ENCODE data around the gene CCDC88C.
A peak's percentile ranks its signal among the peaks of the same experiment; 100 is the strongest.

CCDC88C gene

GRCh38 chr14:91417983-91418386 lies 365 bp upstream of the CCDC88C start:
- Histone ChIP-seq H2BK12ac (ENCODE audit: low read length) (no peak overlapping the region), H4K91ac (ENCODE audit: low read depth, low read length) (peak overlapping the region; percentile 43), H3K18ac (ENCODE audit: low read length) (peak overlapping the region; percentile 14), H3K4me1 (ENCODE audit: control insufficient read depth in 1 of 2, insufficient read depth in 2 of 2, low read length in 2 of 2) (peaks cover 26 to 39% of the 10 kb centered on the region in 2 experiments), H3K14ac (ENCODE audit: low read length) (no peak overlapping the region), H4K8ac (ENCODE audit: low read depth, low read length) (peak overlapping the region; percentile 13), H3K4ac (ENCODE audit: low read depth, low read length) (no peak overlapping the region), H3K79me2 (ENCODE audit: control insufficient read depth, insufficient read depth, low read length, poor library complexity) (no peaks in the 10 kb centered on the region), H3K9me3 (ENCODE audit: insufficient read depth, low read depth, low read length) (no peaks in the 10 kb centered on the region), H3K9ac (ENCODE audit: low read length) (no peak overlapping the region), H3K27me3 (ENCODE audit: insufficient read depth, low read length) (no peaks in the 10 kb centered on the region), H2AFZ (ENCODE audit: insufficient read depth, low read length, poor library complexity) (peak overlapping the region; percentile 71), H3K36me3 (ENCODE audit: control insufficient read depth in 1 of 2, insufficient read depth in 2 of 2, low read length in 2 of 2) (no peaks in the 10 kb centered on the region), H3K4me2 (ENCODE audit: low read length) (peak overlapping the region; percentile 99), H2BK120ac (ENCODE audit: insufficient read depth, low read length, poor library complexity) (peak overlapping the region; percentile 37), H3K27ac (ENCODE audit: low read depth, low read length) (no peak overlapping the region), H3K23ac (ENCODE audit: low read length) (no peak overlapping the region), H4K12ac (ENCODE audit: low read depth, low read length) (peak overlapping the region; percentile 51), H3K4me3 (ENCODE audit: low read depth, low read length) (peak overlapping the region; percentile 70), H3K79me1 (ENCODE audit: low read length) (peaks cover 3% of the 10 kb centered on the region), H2BK5ac (ENCODE audit: low read depth, low read length, poor library complexity) (no peak overlapping the region), H2AK5ac (ENCODE audit: low read length) (no peak overlapping the region)
- no CpG with 5 or more reads among the region's 53 CpGs for WGBS (ENCODE audit: extremely low coverage, insufficient coverage, insufficient read length)
- peak in 1 of 2 donors; percentile 38 for DNase-seq

- Histone ChIP-seq H3K23ac (ENCODE audit: low read length) (no peak overlapping the region), H3K14ac (ENCODE audit: low read length) (no peak overlapping the region), H3K18ac (ENCODE audit: low read length) (no peak overlapping the region), H3K9ac (ENCODE audit: low read length) (peak overlapping the region; percentile 55), H4K12ac (ENCODE audit: low read depth, low read length) (no peak overlapping the region), H2AFZ (ENCODE audit: insufficient read depth, low read length, poor library complexity) (no peak overlapping the region), H2BK12ac (ENCODE audit: low read length) (no peak overlapping the region), H4K91ac (ENCODE audit: low read depth, low read length) (no peak overlapping the region), H3K27me3 (ENCODE audit: insufficient read depth, low read length) (no peaks in the 10 kb centered on the region), H2AK5ac (ENCODE audit: low read length) (no peak overlapping the region), H3K79me2 (ENCODE audit: control insufficient read depth, insufficient read depth, low read length, poor library complexity) (no peaks in the 10 kb centered on the region), H3K4me3 (ENCODE audit: low read depth, low read length) (peak overlapping the region; percentile 54), H3K9me3 (ENCODE audit: insufficient read depth, low read depth, low read length) (no peaks in the 10 kb centered on the region), H3K79me1 (ENCODE audit: low read length) (peaks cover 3% of the 10 kb centered on the region), H4K8ac (ENCODE audit: low read depth, low read length) (no peak overlapping the region), H2BK5ac (ENCODE audit: low read depth, low read length, poor library complexity) (no peak overlapping the region), H3K4ac (ENCODE audit: low read depth, low read length) (no peak overlapping the region), H3K36me3 (ENCODE audit: control insufficient read depth in 1 of 2, insufficient read depth in 2 of 2, low read length in 2 of 2) (no peaks in the 10 kb centered on the region), H2BK120ac (ENCODE audit: insufficient read depth, low read length, poor library complexity) (no peak overlapping the region), H3K4me1 (ENCODE audit: control insufficient read depth in 1 of 2, insufficient read depth in 2 of 2, low read length in 2 of 2) (peaks cover 26 to 39% of the 10 kb centered on the region in 2 experiments), H3K4me2 (ENCODE audit: low read length) (peak overlapping the region; percentile 99), H3K27ac (ENCODE audit: low read depth, low read length) (no peak overlapping the region)
- no peak for DNase-seq
- no CpG with 5 or more reads among the region's 19 CpGs for WGBS (ENCODE audit: extremely low coverage, insufficient coverage, insufficient read length)
Observed at GRCh38 chr14:91416744-91417119, 888 bp downstream of the CCDC88C start.

- Histone ChIP-seq H4K91ac (ENCODE audit: low read depth, low read length) (no peak overlapping the region), H2AFZ (ENCODE audit: insufficient read depth, low read length, poor library complexity) (no peak overlapping the region), H3K27me3 (ENCODE audit: insufficient read depth, low read length) (no peaks in the 10 kb centered on the region), H2AK5ac (ENCODE audit: low read length) (no peak overlapping the region), H2BK120ac (ENCODE audit: insufficient read depth, low read length, poor library complexity) (no peak overlapping the region), H3K79me1 (ENCODE audit: low read length) (peaks cover 3% of the 10 kb centered on the region), H2BK5ac (ENCODE audit: low read depth, low read length, poor library complexity) (no peak overlapping the region), H2BK12ac (ENCODE audit: low read length) (no peak overlapping the region), H3K27ac (ENCODE audit: low read depth, low read length) (no peak overlapping the region), H3K79me2 (ENCODE audit: control insufficient read depth, insufficient read depth, low read length, poor library complexity) (no peaks in the 10 kb centered on the region), H3K9ac (ENCODE audit: low read length) (no peak overlapping the region), H3K4me3 (ENCODE audit: low read depth, low read length) (no peak overlapping the region), H3K4me1 (ENCODE audit: control insufficient read depth in 1 of 2, insufficient read depth in 2 of 2, low read length in 2 of 2) (peaks cover 26 to 39% of the 10 kb centered on the region in 2 experiments), H3K14ac (ENCODE audit: low read length) (no peak overlapping the region), H3K36me3 (ENCODE audit: control insufficient read depth in 1 of 2, insufficient read depth in 2 of 2, low read length in 2 of 2) (no peaks in the 10 kb centered on the region), H3K4me2 (ENCODE audit: low read length) (peak overlapping the region; percentile 99), H3K18ac (ENCODE audit: low read length) (no peak overlapping the region), H3K9me3 (ENCODE audit: insufficient read depth, low read depth, low read length) (no peaks in the 10 kb centered on the region), H4K12ac (ENCODE audit: low read depth, low read length) (no peak overlapping the region), H4K8ac (ENCODE audit: low read depth, low read length) (no peak overlapping the region), H3K4ac (ENCODE audit: low read depth, low read length) (no peak overlapping the region), H3K23ac (ENCODE audit: low read length) (no peak overlapping the region)
- DNase-seq, result no peak
- WGBS (ENCODE audit: extremely low coverage, insufficient coverage, insufficient read length), result 100% methylated on average over 2 of the region's 18 CpGs
Observed at GRCh38 chr14:91415794-91416743, 1.6 kb downstream of the CCDC88C start.

GRCh38 chr14:91414475-91414833 lies 3.2 kb downstream of the CCDC88C start:
- no peak overlapping the region for H2BK12ac ChIP-seq (ENCODE audit: low read length)
- no peak overlapping the region for H4K12ac ChIP-seq (ENCODE audit: low read depth, low read length)
- H3K27ac ChIP-seq (ENCODE audit: low read depth, low read length), result peak overlapping the region; percentile 32
- H3K79me2 ChIP-seq (ENCODE audit: control insufficient read depth, insufficient read depth, low read length, poor library complexity), result no peaks in the 10 kb centered on the region
- no peak overlapping the region for H3K4ac ChIP-seq (ENCODE audit: low read depth, low read length)
- no peak overlapping the region for H3K4me3 ChIP-seq (ENCODE audit: low read depth, low read length)
- H3K14ac ChIP-seq (ENCODE audit: low read length), result no peak overlapping the region
- DNase-seq, result no peak
- H3K36me3 ChIP-seq (ENCODE audit: control insufficient read depth in 1 of 2, insufficient read depth in 2 of 2, low read length in 2 of 2), result no peaks in the 10 kb centered on the region
- peaks cover 3% of the 10 kb centered on the region for H3K79me1 ChIP-seq (ENCODE audit: low read length)
- H2AK5ac ChIP-seq (ENCODE audit: low read length), result no peak overlapping the region
- no peak overlapping the region for H3K9ac ChIP-seq (ENCODE audit: low read length)
- no peak overlapping the region for H2AFZ ChIP-seq (ENCODE audit: insufficient read depth, low read length, poor library complexity)
- WGBS (ENCODE audit: extremely low coverage, insufficient coverage, insufficient read length), result no CpG with 5 or more reads among the region's 3 CpGs
- no peak overlapping the region for H2BK120ac ChIP-seq (ENCODE audit: insufficient read depth, low read length, poor library complexity)
- H2BK5ac ChIP-seq (ENCODE audit: low read depth, low read length, poor library complexity), result no peak overlapping the region
- no peak overlapping the region for H4K91ac ChIP-seq (ENCODE audit: low read depth, low read length)
- H3K27me3 ChIP-seq (ENCODE audit: insufficient read depth, low read length), result no peaks in the 10 kb centered on the region
- no peak overlapping the region for H3K18ac ChIP-seq (ENCODE audit: low read length)
- H3K4me2 ChIP-seq (ENCODE audit: low read length), result no peak overlapping the region
- no peak overlapping the region for H4K8ac ChIP-seq (ENCODE audit: low read depth, low read length)
- H3K23ac ChIP-seq (ENCODE audit: low read length), result no peak overlapping the region
- no peaks in the 10 kb centered on the region for H3K9me3 ChIP-seq (ENCODE audit: insufficient read depth, low read depth, low read length)
- H3K4me1 ChIP-seq (ENCODE audit: control insufficient read depth in 1 of 2, insufficient read depth in 2 of 2, low read length in 2 of 2), result peaks cover 26 to 36% of the 10 kb centered on the region in 2 experiments

Measured in trophoblast cell (in vitro differentiated cells and primary cell).